HL-60/S4 (cell line): ENCODE results near the gene PLXNA4.

Source experiments
- in situ Hi-C: fragments of 300-500 bp; cut with MboI; formaldehyde crosslinking; loops from 2 replicates; pipeline ENCODE4 v1.14.3; 2022; ENCODE audit warnings: low sequenced_read_pairs

The PLXNA4 gene

DNA sequence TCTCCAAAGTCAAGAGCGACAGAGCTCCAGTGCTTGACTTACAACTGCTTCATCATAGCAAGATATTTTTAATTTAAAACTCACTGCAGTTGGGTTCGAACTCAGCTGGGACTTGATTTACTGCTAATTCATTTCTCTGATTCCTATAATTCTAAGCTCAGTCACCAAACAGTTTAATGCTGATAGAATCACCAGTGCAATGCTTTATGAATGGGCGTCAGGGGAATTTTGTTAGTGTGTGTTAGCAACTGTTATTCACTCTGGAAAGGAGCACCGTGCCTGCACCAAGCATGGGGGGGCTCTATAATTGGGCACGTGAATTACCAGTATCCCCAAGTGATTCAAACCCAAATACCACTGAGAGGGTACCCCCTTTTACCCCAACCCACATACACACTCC is 10.4 kb downstream of the PLXNA4 start:
- in situ Hi-C loops: no loop called here

DNA sequence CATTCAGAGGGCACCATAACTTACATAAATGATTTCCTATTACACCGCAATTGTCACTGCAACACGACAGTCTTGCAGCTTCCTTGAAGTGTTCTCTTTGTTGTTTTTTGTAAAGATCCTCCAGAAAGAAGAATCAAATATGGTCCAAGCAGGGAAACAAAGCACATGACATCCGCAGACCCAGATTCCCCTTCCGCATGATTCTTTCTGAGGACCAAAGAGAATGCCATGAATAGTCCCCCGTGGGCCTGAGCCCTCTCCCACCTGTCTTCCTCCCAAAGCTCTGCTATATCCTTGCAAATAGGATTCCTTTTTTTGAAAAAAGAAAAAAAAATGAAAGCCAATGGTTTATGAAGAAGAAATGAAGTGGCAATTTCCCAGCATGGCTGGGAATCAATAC is 10.8 kb downstream of the PLXNA4 start:
- in situ Hi-C loops: no loop called here

DNA sequence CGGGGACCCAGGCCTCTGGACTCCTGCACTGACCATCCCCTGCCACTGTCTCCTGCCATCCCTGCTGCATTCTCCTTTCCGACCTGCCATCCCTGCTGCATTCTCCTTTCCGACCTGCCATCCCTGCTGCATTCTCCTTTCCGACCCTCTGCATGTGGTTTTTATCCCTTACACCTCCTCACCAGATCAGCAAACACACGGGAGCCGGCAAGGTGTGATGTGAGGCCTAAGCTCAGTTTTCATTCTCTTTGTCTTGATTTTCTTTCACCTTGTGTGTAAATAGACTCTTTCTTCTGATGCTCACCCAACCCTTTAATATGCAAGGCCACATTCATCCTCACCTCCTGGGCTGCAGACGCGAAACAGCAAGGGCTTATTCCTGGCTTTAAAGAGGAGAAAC is 11.4 kb downstream of the PLXNA4 start:
- in situ Hi-C loops: no loop called here

DNA sequence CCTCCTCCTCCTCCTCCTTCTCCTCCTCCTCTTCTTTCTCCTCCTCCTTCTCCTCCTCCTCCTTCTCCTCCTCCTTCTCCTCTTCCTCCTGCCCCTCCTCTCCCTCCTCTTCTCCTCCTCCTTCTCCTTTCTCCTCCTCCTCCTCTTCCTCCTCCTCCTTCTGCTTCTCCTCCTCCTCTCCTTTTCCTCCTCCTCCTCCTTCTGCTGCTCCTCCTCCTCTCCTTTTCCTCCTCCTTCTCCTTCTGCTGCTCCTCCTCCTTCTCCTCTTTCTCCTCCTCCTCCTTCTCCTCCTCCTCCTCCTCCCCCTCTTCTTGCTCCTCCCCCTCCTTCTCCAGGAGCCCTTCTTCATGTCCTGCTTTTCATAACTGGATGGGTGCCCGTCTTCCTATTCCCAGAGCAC is 12.2 kb downstream of the PLXNA4 start:
- in situ Hi-C loops: no loop called here

DNA sequence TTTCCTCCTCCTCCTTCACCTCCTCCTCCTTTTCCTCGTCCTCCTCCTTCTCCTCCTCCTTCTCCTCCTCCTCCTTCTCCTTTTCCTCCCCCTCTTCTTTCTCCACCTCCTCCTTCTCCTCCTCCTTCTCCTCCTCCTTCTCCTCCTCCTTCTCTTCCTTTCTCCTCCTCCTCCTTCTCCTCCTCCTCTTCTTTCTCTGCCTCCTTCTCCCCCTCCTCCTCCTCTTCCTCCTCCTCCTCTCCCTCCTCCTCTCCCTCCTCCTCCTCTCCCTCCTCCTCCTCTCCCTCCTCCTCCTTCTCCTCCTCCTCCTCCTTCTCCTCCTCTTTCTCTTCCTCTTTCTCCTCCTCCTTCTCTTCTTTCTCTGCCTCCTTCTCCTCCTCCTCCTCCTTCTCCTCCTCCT is 13.6 kb downstream of the PLXNA4 start:
- in situ Hi-C loops: no loop called here

DNA sequence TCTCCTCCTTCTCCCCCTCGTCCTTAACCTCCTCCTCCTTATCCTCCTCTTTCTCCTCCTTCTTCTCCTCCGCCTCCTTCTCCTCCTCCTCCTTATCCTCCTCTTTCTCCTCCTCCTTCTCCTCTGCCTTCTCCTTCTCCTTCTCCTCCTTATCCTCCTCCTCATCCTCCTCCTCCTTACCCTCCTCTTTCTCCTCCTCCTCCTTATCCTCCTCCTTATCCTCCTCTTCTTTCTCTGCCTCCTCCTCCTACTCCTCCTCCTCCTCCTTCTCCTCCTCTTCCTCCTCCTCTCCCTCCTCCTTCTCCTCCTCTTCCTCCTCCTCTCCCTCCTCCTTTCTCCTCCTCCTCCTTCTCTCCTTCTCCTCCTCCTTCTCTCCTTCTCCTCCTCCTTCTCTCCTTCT is 14.5 kb downstream of the PLXNA4 start:
- in situ Hi-C loops: no loop called here

DNA sequence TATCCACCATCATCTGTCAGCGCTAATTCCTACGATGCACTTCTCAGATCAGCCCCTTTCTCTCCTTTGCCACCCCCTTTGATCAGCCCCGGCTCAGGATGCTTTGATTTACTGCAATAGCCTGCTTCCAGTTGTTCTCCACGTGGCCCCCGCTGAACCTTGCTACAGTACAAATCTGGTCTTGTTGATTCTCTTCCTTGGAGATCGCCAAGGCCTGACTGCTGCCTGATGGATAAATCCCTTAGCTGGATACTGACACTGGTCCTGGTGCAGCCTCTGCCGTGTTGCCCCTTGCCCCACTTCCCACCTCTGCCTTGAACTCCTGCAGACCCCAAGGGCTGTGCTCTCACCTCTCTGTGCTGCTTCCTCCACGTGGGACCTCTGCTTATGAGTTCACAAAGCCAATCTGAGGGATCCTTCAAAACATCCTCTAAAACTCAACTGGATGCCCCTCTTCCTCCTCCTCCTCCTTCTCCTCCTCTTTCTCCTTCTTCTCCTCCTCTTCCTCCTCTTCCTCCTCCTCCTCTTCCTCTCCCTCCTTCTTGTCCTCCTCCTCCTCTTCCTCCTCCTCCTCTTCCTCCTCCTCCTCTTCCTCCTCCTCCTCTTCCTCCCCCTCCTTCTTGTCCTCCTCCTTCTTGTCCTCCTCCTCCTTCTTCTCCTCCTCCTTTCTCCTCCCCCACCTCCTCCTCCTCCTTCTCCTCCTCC is 15.3 kb downstream of the PLXNA4 start:
- in situ Hi-C loops: no loop called here

DNA sequence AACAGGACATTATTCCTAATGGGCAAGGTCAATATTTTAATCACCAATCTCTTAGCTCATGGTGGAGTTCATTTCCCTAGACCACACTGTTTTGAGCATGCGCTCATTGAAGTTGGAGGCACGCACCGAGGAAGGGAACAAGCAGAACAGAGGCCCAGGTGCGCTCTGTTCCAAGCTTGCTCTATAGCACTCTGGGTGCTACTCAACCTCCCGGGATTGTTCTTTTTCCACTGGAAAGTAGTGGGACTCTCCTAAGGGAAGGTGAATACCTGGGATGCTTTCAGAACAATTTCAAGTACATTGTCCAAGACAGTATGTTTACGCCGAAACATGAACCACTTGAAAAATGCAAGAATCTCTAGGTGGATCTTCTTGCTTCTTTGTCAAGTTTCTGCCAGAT is 16.2 kb downstream of the PLXNA4 start:
- in situ Hi-C loops: no loop called here

DNA sequence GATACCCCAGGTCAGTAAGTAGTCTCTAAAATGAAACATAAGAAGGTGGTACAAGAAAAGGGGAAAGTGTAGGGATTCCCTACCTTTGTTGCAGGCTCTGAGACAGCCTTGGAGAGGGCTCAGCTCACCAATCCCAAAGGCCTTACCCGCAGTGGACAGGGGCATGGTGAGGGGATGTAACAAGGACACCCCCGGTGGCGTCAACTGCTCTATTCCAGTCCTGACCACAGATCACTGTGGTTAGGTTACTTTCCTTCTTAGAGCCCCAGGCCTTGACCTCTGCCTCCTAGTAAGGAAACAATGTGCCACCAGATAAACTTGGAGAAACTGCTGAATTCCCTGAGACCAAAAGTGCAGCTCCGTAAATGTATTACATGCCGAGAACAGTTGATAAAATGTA is 17.5 kb downstream of the PLXNA4 start:
- in situ Hi-C loops: no loop called here

DNA sequence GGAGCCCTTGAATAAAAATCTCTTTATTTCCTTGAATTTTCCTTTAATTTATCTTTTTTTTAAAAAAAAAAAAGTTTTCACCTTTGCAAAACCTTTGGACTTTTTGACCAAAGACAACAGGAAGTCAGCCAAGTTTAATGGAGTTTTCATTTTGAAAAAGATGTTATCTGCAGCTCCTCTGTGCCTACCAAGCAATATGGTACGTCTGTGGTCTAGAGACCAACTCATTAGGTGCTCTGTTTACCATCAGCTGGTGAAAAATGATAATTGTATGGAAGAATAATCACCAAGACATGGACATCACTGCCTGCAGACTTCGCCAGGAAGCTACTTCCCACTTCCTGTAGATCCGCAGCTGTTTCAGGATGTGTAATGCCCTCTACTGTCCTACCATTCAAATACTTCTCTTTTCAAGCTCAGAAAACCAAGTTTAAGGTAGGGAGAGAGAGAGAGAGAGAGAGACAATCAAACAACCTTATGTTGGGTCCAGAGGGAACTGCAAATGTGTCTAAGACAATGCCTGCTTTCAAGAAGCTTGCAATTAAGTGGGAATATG is 18.7 kb downstream of the PLXNA4 start:
- in situ Hi-C loops: no loop called here

DNA sequence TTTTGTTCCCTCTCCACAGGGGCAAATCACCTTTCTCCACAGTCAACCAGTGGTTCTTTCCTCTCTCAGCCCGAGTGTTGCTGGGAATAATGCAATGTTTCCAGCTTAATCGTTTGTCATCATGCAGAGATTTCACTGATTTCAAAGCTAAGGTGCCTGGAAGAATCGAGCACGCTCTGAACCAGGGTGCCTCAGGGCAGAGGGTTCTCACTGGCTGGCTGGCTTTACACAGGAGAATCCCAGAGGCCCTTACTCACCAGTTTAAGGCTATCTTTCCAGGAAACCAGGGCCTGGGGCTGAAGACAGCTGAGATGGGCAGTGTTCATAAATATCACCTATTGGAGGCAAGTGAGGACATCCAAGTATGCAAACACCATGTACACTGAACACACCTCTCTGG is 21.8 kb downstream of the PLXNA4 start:
- in situ Hi-C loops: no loop called here

DNA sequence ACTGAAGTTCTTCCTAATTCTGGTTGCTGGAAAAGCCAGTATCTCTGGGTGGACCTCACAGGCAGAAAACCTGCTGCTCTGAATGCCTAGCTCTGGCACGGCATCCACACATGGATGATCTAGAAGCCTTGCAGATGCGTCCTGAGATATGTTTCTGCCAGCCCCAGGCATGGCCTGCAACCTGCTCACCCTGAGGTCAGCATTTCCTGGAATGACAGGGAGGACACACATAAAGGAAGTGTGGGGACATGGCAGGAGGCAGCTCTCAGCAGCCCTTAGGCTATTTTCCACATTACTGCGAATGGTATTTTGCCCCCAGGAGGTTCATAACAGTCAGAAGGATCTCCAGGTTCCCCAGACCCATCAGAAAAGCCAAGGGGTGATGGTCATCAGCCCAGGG is 23.2 kb downstream of the PLXNA4 start:
- in situ Hi-C loops: no loop called here

DNA sequence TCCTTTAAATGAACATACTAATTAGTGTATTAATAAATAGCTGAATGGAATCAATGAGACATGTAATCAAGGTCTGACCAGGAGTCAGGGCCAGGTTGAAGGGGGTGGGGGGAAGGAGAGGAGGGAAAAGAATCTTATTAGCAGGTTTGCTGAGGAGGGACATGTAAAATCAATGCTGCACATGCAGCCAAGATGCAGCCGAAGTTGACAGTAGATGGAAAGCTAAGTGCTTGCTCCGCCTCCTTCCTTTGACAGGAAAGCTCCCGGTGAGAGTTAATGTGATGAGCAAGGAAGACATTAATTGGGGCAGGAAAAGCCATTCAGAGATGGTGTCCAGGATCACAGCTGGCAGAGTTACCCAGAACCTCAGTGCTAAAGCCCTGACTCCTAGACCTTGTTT is 24.4 kb downstream of the PLXNA4 start:
- in situ Hi-C loops: no loop called here

DNA sequence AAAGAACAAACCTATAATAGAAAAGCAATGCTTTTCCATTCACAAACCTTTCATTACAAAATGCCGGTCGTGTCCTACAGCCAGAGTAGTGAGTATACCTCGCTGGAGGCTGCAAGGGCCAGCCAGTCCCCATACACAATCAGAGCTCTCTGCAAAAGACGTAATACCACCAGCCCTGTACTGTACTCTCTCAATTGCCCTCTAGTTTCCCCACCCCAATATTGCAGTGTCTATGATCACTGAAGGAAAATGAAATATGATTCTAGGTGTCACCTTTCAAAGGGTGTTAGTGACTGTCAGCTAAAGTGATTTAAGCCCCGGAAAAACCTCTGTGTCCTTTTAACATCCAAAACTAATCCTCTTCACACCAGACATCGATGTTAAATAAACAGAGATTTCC is 24.8 kb downstream of the PLXNA4 start:
- in situ Hi-C loops: no loop called here

DNA sequence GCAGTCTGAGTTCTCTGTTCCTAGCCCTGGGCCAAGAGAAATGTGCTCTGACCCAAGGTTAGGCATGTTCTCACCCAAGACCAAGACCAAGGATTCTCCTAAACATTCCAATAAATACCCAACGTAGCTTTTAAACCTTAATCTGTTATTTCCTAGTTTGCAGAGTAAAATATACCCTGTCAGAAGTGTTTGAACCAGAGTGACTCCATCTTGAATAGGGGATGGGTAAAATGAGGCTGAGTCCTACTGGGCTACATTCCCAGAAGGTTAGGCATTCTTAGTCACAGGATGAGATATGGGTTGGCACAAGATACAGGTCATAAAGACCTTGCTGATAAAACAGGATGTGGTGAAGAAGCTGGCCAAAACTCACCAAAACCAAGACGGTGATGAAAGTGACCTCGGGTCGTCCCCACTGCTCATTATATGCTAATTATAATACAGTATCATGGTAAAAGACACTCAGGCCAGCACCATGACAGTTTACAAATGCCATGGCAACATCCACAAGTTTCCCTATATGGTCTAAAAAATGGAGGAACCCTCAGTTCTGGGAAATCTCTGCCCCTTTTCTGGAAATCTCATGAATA is 27.7 kb downstream of the PLXNA4 start:
- in situ Hi-C loops: no loop called here

DNA sequence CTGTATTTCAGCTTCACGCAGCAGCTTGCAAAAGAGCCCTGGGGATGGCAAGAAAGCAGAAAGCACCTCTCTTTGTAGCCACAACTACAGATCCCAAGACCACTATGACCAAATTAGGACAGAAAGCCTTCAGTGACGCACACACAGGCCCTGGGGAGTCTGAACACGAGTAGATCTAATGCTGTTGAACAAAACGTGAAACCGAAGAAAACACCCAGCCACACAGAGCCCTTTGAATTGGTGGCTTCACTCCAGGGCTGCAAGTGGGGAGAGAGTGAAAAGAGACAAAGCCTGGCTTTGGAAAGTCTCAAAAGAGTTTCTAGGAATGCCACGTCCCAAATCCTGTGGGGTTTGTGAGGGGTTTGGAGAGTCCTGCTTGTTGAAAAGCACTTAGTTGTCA is 28.4 kb downstream of the PLXNA4 start:
- in situ Hi-C loops: no loop called here

DNA sequence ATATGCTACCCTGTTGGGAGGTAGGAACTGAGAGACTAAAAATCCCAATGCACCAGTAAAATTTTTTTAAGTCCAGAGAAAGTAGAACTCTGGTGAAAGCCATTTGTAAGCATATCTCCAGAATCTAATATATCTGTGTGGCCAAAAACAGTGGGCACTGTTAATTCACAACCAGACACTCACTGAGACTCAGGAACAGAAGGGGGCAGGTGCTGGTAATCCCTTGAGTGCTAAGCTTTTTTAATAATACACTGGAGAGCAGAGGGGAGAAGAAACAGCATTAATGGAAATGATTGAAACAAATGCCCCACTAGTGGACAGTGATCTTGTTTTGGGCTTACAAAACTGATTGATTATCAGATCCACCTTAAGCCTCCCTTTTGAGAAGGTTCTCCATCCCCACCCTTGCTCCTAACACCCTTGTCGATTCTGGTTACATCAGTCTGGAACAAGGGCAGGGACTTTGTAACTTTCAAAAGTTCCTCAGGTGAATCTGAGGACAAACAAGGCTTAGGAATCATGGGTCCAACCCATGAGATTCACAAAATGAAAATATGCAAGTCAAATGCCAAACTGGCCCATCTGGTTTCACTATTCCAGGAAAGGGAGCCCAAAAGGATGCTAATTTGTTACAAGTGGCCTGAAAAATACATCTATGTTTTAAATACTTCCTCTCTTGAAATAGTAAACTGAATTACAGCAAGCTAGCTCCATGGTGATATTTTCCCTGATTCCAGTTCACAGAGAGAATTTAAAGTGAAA is 29.7 kb downstream of the PLXNA4 start:
- in situ Hi-C loops: no loop called here

DNA sequence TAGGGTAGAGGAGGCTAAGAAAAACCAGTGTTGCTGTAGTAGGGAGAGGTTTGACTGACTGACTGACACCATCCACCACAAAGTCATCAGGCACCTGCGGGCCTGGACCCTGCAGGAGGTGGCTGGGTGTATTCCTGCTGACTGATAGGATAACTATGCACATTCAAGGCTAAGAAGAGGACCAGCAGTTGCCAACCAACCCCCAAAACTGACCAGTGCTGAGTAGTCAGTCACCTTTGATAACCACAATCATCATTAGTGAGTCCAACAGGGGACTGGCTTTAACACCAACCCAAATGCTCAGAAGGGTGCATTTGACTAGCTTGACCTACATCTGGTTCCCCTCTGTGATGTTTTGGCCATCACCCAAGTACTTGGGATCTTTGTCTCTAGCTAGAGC is 30.5 kb downstream of the PLXNA4 start:
- in situ Hi-C loops: no loop called here

DNA sequence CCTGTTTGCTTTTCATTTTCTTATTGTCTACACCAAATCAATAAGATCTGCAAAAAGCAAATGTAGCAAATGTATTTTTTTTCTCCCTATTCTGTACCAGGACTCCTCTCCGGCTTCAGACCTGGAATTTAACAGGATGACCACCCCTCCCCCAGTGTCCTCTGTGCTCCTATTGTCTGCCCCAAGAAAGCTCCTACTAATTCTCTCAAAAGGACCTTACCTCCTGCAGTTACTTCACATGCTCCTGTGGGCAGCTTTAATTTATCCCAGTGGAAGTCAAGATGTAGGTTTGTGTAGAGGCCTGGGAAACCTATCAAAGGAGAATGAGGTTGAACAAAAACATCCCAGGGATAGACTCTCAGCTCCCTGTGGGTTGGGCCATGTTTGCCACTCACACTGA is 31.3 kb downstream of the PLXNA4 start:
- in situ Hi-C loops: no loop called here

DNA sequence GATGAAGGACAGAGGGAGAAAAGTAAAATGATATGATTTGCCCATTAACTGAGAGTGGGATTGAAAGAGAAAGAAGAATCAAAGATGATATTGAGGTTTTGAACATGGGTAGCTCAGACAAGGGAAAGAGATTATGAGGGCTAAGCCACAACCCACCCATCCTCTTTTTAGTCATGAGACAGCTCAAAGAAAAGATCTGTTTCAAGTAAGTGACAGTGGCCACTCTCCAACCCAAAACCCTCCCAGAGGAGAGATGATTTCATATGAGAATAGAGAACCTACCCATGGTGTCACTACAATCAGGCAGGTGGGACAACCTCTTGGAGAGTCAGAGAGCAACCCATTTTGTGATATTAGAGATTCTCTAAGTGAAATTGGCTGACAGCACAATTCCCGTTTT is 32.2 kb downstream of the PLXNA4 start:
- in situ Hi-C loops: no loop called here

DNA sequence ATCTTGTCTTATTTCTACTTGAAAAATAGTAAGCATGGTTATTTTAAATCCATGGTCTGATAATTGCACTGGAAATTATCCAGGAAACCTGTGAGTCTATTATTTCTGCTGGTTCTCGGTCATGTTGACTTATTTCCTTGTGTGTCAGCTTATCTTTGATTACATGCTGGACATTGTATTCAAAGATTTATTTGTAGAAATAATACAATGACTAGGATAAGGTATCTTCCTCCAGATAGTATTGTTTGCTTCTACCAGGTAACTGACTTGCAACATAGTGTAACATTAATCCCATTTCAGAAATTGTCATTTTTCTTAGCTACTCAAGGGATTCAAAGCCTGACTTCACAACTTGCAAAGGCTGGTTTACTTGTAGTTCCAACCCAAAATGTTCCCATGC is 33.4 kb downstream of the PLXNA4 start:
- in situ Hi-C loops: no loop called here

DNA sequence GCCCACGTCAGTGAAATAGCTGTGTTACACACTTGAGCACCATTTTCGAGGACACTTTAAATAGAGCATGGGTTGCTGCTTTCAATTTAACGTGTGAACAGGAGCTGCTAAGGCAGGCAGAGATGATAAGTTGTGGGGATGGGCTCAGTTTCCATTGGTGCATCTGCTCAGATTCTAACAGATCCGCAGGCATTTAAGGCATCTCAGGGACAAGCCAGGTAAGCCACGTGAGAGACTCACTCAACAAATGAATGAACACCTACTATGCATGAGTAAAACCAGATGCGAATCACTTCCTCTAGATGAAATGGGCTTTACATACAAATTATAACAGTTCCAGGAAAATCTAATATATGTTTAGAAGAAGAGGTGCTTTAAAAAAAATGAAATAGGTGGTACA is 34.6 kb downstream of the PLXNA4 start:
- in situ Hi-C loops: no loop called here
